ENCODE results near the gene RBM15.
A peak's percentile ranks its signal among the peaks of the same experiment; 100 is the strongest.

RBM15 gene

DNA sequence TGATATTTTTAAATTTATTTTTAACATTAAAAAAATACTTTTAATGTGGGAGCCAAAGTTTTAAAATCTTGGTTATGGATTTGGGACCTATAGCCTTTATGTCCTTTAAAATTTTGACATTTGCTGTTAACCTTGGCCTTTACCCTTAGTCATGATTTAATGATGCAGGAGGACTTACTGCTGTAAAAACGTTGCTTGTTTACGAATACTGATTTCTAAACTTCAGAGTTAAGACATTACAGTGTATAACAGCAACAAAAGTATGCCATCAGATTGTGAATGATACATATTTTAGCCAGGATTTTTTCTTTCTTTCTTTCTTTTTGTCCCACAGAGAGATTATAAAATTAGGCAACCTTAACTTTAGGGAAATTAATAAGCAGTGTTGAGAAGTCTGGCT lies 8.9 kb downstream of the RBM15 start:
- no peak for DNase-seq (ENCODE audit: low spot score)

DNA sequence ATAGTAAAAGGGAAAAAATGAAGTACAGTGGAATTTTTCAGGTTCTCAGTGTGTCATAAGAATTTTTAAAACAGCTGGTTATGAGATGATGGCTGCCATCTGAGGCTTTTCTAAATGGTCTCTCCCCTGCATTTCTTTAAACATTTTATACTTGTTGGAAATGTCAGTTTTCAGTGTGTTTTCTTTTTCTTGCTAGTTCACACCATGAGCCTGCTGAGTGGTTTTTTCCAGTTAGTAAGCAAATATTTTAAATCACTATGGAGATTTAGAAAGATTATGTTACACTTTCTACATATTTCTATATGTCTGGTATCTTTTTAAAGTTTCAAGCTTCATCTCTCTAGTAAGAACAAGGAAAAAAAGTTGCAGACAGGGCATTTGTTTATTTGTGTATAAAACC lies 9.6 kb downstream of the RBM15 start:
- no peak for DNase-seq (ENCODE audit: low spot score)

DNA sequence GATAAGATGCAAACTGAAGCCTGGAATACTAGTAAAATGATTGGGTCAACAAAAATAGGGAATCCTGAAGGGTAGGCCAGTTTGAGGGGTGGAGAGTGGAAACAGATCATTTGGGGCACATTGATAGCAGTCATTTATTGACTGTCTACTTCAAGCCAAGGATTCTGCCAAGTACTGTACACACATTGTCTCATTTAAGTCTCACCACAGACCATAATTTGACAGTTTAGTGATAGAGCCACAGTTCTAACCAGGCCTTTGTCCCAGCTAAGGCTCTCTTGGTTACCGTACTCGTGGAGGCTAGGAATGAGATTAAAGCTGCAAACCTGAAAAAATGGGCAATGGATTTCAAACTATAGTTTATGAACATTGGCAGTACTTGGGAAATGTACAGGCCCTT lies 11.2 kb downstream of the RBM15 start:
- no peak for DNase-seq (ENCODE audit: low spot score)

- no peak for DNase-seq (ENCODE audit: low spot score)
These were observed 16.1 kb downstream of the RBM15 start for GRCh38 chr1:110355321-110355720.

GRCh38 chr1:110356379-110356778 lies 17.2 kb downstream of the RBM15 start:
- no peak for DNase-seq (ENCODE audit: low spot score)

- DNase-seq (ENCODE audit: low spot score): no peak
These were observed 21.3 kb downstream of the RBM15 start for GRCh38 chr1:110360431-110360830.

GRCh38 chr1:110361856-110362255 lies 22.7 kb downstream of the RBM15 start:
- DNase-seq (ENCODE audit: low spot score): no peak

GRCh38 chr1:110364221-110364620 lies 25.0 kb downstream of the RBM15 start:
- no peak for DNase-seq (ENCODE audit: low spot score)

DNA sequence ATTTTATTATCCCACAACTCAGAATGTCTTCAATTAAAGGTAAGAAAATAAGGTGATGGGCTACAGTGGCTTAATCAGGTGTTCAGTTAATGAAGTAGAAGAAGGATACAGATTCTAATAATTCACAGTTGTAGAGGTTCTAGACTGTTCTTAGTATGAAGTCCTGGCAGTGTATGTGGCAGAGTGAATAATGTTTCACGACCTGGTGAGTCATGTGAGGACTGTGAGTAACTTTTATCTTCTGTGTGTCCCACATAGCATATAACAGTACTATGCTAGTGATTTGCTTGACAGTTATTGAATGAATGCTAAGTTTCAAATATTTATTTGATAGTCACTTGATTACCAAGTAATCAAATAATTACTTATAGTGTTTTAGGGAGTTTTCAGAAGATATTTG lies 31.6 kb downstream of the RBM15 start:
- no peak for DNase-seq (ENCODE audit: low spot score)

- no peak for DNase-seq (ENCODE audit: low spot score)
These were observed 36.3 kb downstream of the RBM15 start for GRCh38 chr1:110375490-110375889.

DNA sequence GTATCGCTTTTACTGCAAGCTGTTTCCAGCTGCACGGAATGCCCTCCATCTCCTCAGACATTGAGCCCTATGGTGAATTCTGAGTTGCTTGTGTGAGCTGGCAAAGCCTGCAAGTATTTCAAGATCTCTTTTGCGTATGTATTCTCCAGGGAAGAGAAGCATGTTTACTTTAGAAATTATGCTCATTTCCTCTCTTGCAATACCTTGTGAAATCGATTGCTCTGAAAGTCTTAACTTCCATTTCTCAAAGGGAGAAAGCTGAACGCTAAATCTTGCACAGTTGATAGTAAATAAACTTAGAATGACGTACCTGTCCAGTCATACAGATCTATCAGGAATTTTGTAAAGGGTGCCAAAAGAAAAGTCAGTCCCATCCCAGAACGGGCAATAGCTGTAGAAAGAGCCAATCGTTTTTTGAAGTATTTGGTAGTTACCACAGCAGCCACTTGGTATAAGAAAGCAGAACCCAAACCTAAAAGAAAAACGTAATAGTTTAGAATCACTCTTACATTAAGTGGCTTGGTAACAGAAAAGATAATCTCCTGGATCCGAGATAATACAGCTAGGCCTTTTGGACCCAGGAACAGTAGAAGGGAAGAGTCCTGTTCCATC lies 41.6 kb downstream of the RBM15 start:
- peak; percentile 26 for DNase-seq (ENCODE audit: low spot score)

- DNase-seq (ENCODE audit: low spot score): peak; percentile 32
These were observed 44.2 kb downstream of the RBM15 start for GRCh38 chr1:110383251-110383990.

DNA sequence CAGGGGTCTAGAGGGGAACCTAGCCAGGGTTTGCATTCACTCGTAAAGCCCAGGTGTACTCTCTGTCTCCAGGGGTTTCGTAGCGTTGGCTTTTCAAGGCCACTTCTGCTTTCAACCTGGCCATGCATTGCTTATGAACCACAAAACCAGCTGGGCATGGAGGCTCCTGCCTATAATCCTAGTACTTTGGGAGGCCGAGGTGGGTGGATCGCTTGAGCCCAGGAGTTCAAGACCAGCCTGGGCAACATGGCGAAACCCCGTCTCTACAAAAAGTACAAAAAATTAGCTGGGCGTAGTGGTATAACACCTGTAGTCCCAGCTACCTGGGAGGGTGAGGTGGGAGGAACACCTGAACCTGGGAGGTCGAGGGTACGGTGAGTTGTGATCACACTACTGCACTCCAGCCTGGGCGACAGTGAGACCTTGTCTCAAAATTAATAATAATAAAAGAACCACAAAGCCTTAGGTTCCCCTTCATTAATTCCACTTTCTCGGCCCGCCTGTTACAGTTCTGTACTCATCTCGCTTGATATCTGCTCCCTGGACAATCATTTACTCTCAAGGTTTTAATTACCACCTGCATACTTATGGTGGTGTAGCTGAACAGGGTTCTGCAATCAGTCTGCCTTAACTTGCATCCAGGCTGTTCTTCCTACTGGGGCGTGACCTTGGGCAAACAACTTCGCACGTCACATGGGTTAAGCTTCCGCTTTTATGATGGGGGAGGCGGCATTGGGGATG lies 45.6 kb downstream of the RBM15 start:
- peak; percentile 91 for DNase-seq (ENCODE audit: low spot score)

DNA sequence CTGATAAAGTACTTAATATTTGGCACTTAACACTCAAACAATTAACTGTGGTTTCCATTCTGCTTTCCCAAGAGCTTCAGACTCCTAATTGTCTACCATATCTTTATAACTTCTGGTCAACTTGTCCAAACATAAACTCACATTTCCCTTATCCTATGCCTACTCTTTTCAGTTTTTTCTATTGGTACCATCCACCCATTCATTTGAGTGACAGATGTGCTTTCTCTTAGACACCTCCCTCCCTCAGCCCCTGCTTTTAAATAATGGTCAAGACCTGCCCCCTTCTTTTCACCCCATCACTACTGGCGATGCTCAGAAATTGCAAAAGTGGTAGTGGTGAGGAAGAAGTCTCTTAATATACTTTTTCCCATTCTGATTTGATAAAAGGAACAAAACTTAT lies 46.2 kb downstream of the RBM15 start:
- no peak for DNase-seq (ENCODE audit: low spot score)

DNA sequence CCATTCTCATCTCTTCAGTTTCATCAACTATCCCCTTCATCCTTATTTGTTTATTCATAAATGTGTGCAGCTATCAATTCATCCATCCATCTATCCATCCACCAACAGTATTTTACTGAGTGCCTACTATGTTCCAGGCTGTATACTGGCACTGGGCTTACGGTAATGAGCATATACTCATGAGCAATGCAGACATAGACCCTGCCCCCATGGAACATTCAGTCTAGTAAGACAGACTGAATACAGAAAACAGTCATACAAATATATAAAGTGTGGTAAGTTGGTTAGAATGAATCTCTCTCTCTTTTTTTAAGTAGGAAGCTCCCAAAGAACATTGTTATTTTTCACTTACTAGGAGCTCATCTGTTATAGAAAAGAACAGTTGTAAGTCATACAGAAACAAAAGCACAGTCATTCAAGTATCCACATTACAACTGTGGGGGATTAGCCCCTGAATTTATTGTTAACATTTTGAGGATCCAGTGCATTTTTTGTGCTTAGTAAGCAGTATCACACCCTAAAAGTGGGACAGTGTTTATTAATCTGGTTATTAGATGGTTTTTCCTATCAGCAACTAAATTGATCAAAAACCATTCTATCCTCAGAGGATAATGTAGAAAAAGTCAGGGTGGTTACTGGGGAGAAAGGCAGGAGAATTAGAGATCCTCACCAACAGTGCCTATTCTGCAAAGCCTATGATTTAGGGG lies 48.0 kb downstream of the RBM15 start:
- no peak for DNase-seq (ENCODE audit: low spot score)

DNA sequence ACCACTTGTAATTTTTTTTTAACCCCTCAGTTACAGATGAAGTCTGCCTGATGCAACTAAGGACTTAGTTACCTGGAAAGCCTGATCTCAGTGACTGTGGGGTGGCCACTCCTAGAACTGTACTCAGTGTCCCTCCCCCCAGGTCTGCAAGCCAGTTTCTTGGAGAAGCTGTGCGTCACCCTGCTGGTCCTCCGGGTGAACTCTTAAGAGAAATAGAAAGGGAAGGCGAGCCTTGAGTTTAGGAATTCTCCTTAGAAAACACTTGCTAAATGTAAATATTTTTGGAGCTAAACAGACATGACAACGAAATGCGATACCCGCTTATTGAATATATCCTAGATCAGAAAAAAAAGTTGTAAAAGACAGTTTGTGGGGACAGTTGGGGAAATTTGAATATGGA lies 50.9 kb downstream of the RBM15 start:
- no peak for DNase-seq (ENCODE audit: low spot score)

DNA sequence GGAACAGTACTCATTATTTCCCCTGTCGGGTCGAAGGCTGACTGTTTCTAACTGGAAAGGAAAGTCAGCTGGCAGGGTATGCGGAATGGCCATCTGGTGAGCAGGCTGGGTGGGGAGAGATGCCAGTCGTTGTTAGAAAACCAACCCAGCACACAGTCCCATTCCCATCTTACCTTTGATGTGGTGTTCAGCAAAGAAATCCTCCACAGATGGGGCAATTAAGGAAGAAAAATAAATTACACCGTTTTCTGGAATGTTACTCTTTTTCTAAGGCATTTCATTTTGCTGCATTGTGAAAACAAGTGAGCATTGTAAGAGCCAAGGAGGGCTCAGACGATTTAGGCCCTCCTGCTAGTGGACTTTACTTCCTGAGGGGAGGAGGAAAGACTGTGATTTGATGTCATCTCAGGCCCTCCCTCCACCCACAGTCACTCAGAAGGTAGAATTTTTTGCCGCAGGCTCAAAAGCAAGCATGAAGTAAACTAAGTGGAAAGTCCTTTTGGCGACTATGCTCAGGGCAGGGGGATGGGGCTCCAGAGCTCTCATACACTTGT lies 51.6 kb downstream of the RBM15 start, which contains the start of gene SLC16A4:
TSS of gene SLC16A4 (minus strand) at position 335 of the 554 bp plus-strand sequence. CDS start 1,703 bp downstream, outside the sequence.
- DNase-seq (ENCODE audit: low spot score): no peak

- no peak for DNase-seq (ENCODE audit: low spot score)
These were observed 54.1 kb downstream of the RBM15 start for GRCh38 chr1:110393286-110393685.

DNA sequence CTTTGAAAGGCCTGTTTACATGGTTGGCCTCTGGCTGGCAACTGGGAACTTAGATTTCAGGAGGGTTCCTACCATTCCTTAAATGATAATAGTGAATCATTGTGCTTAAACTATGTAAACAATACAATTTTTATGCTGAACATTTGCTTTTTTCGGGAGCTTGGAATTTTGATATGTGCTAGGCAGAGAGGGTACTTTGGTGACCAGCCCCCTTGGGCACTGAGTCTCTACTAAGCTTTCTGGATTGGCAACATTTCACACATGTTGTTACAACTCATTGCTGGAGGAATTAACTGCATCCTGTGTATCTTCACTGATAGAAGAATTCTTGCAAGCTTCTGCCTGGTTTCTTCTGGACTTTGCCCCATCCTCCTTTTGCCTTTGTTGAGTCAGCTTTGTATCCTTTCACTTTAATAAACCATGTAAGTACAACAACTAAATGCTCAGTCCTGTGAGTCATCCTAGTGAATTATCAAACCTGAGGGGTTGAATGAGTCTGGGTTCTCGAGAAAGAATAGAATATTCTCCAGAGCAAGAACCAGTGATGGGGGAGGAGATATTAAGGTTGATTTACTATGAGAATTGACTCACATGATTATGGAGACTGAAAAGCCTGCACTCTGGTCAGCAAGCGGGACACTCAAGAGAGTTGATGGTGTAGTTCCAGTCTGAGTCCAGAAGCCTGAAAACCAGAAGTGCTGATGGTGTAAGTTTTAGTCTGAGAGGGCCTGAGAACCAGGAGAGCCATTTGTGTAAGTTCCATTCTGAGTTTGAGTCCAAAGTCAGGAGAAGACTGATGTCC lies 54.7 kb downstream of the RBM15 start:
- DNase-seq (ENCODE audit: low spot score): no peak

DNA sequence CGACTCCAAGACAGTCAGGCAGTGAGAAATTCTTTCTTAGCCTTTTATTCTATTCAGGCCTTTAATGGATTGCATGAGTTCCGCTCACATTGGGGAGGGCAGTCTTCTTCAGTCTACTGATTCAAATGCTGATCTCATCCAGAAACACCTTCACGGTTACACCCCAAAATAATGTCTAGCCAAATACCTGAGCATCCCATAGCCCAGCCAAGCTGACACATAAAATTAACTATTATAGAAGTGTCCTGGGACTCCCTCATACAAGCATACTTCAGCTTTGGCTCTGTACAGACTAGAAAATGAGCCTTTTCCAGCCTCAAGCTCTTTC lies 55.3 kb downstream of the RBM15 start:
- DNase-seq (ENCODE audit: low spot score): no peak
